Suppressor macrophage treated with lipopolysaccharide for 1 hour (primary cell): Measurements from ENCODE around the gene ACSM4.
"Not testable (repeated sequence)": the region's sequence is repeated elsewhere in the genome, so short reads cannot be mapped to it uniquely, and the experiment has no call there.

ENCODE experiments used
- DNase-seq, 3 donors: peaks; one replicate each; pipeline ENCODE4 v3.0.0-alpha.2; 2020 to 2022

ACSM4 gene, protein sequence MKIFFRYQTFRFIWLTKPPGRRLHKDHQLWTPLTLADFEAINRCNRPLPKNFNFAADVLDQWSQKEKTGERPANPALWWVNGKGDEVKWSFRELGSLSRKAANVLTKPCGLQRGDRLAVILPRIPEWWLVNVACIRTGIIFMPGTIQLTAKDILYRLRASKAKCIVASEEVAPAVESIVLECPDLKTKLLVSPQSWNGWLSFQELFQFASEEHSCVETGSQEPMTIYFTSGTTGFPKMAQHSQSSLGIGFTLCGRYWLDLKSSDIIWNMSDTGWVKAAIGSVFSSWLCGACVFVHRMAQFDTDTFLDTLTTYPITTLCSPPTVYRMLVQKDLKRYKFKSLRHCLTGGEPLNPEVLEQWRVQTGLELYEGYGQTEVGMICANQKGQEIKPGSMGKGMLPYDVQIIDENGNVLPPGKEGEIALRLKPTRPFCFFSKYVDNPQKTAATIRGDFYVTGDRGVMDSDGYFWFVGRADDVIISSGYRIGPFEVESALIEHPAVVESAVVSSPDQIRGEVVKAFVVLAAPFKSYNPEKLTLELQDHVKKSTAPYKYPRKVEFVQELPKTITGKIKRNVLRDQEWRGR

DNA sequence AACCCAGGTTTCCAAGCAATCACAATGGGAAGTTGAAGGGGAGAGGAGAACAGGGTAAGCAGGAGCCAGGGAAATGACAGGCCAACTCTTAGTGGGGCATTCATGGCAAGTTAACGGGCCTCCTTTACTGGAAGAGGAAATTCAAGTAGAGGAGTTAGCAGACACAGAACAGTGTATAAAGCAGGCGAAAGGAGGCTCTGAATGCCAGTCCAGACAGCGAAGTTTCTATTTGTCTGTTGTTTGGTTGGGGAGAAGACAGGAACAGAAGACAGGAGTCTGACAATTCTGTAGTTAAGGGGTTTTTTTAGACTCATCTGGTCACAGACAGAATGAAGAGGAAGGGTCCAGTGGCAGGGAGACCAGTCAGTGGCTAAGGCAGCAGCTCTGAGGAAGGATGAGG is at the start of gene ACSM4:
ACSM4 (plus strand) TSS at position 301 of the 400 bp plus-strand sequence. CDS start 260 bp downstream, outside the sequence.
- DNase-seq, result no peak

DNA sequence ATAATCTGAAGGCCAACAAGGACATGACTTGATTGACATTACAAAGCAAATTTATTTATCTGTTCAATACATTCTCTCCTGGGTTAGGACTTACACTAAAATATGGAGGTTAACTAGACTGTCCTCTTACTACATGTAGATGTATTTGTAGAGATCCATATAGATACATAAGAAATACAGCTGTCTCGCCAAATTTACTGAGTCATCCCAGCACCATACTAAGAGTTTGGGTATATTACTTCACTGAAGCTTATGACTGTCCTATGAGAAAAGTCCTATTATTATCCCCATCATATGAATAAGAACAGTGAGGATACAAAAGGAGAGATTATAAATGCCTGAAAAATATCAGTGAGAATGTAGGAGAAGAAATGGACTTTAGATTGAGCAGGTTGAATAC is 44.8 kb upstream of the ACSM4 start:
- DNase-seq, result no peak

DNA sequence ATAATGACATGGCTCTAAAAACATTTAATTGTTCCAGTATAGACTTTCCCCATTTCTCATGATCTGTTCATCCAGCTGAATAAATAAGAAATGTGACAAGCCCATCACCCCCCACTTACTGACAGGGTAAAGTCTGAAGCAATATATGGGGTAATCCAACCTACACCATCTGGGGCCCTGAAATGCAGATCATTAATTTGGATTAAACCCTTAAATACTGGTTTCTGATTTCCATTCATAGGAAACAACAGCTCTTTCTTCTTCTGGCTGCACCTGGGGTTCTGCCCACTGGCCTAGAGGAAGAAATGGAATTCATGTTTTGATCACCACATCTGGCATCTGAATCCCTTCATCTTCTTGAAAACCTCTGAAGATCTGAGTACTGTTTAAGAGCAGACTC is 39.3 kb upstream of the ACSM4 start:
- no peak for DNase-seq

DNA sequence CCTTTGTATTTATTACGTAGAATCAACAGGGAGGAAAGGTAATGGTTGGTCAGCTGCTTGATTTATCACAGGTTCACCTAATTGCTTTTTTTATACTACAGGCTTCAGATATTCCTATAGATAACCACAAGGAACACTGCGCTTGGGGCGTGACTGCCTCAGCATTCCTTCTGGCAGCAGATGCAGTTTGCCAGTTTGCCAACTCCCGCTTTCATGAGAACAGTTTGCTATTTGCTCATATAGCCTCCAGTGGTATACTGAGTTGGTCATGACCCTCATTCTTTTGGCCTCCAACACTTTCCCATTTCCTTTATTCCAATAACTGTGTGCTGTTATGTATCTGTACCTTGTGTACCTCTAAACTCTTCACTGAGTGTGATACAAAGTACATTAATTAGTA is 38.6 kb upstream of the ACSM4 start:
- no peak for DNase-seq

DNA sequence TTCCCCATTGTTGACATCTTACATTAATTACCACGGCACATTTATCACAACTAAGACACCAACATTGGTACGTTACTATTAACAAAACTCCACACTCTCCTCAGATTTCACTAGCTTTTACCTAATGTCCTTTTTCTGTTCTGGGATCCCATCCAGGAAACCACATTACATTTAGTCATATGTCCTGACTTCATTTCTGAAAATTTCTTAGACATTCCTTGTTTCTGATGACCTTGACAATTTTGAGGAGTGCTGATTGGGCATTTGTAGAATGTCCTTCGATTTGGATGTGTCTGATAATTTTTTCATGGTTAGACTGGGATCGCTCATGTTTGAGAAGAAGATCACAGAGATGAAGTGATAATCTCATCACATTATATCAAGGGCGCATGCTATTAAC is 34.6 kb upstream of the ACSM4 start:
- DNase-seq, result no peak

DNA sequence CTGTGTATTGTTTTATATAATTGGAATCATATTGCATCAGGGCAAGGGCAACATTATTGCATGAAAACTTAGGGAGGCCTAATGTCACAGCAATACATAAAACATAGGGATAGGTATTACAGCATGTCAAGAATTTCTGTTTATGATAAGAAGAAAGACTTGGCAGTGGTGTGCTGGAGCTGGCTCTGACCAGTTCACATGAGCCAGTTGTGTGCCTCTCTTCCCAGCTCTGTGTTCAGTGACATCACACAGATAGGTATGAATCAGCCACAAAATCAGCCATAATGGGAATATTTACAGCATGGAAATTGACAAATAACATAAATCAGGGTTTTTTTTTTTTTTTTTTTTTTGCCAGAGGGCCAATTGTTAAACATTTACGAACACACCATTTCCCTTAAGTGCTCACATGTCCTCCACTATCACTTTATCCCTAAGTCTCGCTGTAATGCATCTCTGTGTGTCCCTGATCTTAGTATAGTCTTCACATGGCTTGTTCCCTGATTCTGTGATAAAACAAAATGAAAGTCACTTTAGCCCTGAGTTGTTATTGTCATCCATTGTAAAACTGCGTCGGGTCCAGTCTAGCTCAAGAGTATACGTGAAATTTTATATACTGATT is 31.9 kb upstream of the ACSM4 start:
- no peak for DNase-seq

DNA sequence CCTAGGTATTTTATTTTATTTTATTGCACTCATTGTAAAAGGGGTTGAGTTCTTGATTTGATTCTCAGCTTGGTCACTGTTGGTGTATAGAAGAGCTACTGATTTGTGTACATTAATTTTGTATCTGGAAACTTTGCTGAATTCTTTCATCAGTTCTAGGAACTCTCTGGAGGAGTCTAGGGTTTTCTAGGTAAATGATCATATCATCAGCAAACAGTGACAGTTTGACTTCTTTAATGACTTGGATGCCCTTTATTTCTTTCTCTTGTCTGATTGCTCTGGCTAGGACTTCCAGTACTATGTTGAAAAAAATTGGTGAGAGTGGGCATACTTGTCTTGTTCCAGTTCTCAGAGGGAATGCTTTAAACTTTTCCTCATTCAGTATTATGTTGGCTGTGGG is 28.4 kb upstream of the ACSM4 start:
- not testable (repeated sequence) for DNase-seq

DNA sequence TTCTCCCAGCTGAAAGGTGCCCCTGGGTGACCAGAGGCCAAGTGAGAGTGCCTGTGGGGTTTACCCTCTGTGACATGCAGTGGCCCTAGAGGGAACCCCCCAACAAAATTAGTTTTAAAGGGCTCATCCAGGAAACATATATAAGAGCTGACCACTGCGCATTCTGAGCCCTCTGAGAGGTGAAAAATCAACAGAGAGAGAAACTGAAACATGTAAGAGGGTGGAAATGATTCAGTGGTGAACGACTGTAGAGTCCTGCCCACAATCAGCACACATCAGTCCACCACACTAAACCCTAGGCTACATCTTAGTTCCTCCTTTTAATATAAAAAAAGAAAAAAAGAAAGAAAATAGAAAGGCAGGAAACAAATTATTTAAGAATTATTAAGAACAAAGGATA is 21.0 kb upstream of the ACSM4 start:
- DNase-seq, result no peak

DNA sequence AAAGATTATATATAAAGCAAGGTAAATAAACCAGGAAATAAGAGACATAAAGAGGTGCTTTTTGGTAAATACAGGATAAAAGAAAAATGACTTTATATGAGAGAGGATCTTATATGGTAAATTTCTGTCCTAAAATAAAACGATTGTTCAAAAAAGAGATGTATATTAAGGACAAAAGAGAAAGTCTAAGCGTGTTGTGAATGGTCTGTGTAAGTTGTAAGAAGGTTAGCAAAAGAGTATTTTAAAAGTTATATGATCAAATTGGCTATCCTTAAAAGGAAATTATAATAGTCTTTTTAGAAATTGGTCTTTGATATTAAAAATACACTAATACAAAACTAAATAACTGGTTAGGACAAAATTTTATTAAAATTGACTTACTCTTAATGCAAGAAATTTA is 14.1 kb upstream of the ACSM4 start:
- no peak for DNase-seq

DNA sequence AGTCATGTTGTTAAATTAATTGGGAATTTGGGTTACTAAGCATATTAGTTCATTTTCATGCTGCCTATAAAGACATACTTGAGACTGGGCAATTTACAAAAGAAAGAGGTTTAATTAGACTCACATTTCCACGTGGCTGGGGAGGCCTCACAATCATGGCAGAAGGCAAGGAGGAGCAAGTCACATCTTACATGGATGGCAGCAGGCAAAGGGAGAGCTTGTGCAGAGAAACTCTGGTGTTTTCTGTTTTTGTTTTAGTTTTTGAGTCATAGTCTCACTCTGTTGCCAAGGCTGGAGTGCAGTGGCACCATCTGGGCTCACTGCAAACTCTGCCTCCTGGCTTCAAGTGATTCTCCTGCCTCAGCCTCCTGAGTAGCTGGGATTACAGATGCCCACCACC is 13.3 kb upstream of the ACSM4 start:
- not testable (repeated sequence) for DNase-seq

DNA sequence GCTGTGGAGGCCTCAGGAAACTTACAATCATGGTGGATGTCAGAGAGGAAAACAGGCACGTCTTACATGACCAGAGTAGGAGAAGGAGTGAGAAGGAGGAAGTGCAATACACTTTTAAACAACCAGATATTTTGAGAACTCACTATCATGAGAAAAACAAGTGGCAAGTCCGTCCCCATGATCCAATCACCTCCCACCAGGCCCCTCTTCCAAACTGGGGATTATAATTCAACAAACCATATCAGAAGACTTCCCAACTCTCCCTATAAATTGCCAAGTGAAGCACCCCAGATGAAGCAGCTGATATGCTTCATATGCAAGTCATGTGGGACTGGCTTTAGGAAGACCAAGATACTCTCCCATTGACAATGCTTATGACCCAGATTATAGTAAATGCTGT is 11.6 kb upstream of the ACSM4 start:
- DNase-seq, result no peak

DNA sequence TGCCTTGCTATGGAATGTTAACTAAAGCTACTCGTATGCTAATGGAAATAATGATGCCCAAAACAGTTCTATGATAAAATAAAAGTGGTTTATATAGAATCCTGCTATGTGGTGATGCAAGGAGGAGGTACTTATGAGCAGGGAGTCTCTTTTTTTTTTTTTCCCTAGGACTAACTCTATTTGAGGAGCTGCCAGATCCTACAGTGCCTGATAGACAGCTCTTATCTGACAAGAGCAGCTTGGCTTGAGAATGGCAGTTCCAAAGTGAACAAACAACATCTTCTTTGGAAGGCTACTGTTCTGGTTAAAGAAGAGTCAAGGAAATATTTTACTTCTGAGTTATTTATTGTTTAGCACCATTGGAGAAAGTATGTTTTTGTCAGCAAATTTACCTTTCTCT is 10.2 kb upstream of the ACSM4 start:
- no peak for DNase-seq

DNA sequence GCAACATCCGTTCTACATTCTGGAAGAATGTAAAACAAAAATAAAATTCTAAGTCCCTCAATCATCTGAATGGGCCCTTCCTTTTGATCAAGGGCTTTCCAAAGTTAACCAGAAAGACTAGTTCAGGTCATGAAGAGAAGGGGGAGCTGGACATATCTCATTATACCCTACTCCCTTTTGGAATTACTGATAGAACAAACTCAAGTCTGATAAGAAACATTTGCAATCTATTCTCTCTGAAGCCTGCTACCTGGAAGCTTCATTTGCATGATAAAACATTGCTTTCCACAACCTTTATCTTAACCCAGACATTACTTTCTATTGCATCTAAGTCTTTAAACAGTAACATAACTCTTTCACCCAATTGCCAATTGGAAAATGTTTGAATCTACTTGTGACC is 8.3 kb upstream of the ACSM4 start:
- DNase-seq, result no peak

DNA sequence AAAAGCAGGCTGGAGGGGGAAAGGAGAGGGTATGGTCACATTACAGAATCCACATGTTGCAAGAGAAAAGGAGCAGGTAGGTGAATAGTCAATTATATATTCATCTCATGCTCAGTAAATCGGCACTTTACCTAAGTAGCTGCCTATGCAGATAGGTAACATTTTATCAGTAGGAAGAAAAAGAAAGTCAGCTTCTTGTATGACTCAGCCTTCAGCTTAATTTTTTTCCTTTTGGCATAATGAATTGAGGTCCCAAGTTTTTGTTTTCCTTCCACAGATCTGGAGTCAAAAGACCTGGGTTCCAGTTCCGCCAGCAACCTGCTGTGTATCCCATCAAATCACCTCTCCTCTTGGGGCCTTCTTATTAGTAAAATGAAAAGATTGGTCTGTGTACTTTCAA is 6.0 kb upstream of the ACSM4 start:
- no peak for DNase-seq

DNA sequence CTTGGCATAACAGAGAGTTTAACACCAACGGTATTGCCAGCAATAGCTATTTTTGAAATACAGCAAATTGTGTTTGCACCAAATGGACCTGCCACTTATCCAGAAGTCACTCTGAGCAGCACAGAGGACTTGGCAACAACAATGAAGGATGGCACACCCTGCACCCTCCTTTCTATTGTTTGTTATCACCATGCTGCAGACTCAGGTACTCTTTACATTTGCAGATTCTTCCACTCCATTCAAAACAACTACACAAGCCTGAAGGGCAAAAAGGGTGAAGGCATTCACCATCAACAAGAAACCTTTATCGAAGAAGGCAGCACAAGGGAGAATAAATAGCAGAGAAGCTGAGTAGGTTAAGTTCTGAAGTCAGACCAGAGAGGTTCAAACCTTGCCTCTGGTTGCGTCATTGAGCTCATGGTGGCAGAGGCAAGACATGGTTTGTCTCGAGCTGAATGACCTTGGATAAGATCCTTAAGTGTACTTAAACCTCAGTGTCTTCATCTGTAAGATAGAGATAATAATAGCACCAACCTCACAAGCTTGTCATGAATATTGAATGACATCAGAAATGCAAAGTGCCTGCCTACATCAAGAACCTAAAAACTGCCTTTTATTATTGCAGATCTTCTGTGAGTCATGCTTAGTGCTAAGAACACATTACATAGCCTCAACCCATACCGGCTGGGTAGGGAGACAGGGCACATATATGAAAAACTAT is 1.4 kb upstream of the ACSM4 start:
- peak in 2 of 3 donors; percentile 7 to 20 for DNase-seq

DNA sequence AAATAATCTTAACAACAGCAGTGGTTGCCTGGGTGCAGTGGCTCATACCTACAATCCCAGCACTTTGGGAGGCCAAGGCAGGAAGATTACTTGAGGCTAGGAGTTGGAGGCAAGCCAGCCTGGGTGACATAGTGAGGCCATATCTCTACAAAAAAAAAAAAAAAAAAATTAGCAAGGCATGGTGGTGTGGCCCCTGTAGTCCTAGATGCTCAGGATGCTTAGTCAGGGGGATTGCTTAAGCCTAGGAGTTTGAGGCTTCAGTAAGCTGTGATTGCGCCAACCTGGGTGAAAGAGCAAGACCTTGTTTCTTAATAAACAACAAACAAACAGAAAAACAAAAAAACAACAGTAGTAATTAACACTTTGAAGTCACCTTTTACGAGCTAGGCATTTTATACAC is 642 bp upstream of the ACSM4 start:
- peak in 1 of 3 donors; percentile 15 for DNase-seq

DNA sequence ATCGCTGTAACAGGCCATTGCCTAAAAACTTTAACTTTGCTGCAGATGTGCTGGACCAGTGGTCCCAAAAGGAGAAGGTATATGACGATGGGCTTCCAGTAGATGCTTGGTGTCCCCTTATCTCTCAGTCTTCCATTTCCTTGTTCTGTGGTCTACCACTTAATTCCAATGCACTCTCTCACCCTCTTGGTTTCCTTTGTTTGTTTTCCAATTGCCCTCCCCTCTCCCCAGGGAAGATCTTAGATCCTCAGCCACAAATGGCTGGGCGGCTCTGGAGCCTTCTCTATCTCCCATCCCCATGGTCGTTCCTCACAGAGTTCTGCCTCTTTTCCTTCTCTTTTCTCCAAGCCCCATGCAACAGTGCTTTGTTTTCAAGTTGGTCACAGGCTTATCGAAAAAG is 584 bp downstream of the ACSM4 start:
- DNase-seq, result no peak

DNA sequence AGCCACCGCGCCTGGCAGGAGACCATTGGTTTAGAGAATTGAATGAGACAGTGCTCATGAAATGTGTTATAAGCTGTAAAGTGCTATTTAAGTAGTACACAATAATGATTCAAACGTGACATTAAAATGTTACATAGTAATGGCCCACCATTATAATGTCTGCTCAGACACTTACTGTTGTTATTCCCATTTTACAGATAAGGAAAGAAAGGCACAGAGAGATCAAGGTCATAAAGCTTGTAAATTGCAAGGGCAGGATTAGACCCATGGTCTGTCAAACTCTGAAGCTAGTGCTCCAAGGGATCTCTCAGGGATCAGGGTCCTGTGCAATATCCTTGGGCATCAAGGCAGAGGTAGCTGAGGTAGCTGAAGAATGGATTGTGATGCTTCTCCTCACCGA is 6.2 kb downstream of the ACSM4 start:
- no peak for DNase-seq

DNA sequence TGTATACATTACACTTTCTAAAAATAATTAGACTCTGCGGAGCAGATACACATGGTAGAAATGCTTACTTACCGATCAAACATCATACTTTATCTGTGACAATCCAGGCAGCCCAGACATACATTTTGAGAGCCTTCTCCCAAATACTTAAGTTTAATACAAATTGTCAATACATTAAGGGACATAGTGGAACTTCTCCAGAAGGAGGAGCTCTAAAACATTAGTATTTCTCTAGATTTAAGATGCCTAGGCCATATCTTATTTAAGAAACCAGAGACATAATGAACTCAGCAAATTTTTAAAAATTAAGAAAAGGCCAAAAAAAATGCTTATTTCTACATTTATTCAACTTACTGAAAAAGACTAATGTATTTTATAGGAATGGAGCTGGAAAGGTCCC is 16.1 kb downstream of the ACSM4 start:
- DNase-seq, result peak in 1 of 3 donors; percentile 14

DNA sequence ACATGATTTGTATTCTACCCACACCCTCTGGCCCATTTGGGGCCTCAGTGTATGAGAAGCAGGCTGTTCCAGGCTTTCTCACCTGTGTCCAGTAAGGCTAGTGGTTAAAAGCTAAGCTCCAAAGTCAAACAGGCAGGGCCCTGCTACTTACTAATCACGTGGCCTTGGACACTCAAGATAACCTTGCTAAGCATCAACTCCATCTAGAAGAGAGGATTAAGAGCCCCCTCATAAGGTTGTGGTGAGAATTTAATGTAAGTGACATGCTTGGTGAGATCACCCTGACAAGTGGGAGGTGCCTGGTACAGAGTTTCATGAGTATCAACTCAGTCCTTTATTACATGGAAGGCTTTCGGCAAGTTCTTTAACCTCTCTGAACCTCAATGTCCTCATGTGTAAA is 17.8 kb downstream of the ACSM4 start:
- DNase-seq, result no peak

DNA sequence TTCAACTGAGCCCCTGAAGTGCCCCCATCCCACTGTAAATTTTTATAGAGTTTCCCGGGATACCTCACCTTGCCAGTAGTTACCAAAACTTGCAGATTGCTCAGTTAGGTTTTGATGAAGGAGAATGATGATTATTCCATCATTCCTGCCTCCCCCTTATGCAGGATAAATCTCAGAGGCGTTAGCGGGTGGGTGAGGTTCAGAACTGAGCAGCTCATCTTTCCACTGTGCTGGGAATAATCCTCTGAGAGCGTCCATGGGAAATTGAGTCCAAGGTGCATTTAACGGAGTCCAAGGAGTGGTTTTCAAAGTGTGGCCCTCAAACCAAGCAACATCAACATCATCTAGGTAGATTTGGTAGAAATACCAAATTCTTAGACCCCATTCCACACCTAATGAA is 18.7 kb downstream of the ACSM4 start:
- no peak for DNase-seq

DNA sequence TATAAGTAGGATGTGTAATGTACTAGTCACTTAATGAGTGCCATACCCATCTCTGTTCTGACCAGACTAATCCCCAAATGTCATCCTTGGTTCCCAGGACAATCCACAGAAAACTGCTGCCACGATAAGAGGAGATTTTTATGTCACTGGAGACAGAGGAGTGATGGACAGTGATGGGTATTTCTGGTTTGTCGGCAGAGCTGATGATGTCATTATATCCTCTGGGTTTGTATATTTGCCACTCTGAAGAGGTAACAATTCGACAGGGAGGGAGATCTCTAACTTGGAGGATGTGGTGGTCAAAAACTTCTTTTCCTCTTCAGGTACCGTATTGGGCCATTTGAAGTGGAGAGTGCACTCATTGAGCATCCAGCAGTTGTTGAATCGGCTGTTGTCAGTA is 20.3 kb downstream of the ACSM4 start:
- no peak for DNase-seq

DNA sequence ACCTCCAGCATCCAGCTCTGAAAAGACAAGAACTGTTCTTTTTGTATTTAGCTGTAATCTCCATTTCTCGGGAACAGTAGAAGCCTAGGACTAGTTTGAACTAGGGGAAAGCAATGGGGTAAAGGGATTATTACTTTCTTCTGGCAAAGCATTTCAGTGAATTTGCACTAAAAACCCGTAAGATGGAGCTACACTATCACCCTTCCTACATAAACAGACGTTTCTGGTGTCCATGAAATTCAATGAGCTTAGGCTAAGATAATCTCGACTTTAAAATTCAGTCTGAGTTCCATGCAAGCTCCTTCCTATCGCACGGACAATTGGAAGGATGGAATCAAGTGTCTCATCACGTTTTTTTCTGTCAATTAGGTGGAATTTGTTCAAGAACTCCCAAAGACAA is 24.0 kb downstream of the ACSM4 start:
- DNase-seq, result no peak

DNA sequence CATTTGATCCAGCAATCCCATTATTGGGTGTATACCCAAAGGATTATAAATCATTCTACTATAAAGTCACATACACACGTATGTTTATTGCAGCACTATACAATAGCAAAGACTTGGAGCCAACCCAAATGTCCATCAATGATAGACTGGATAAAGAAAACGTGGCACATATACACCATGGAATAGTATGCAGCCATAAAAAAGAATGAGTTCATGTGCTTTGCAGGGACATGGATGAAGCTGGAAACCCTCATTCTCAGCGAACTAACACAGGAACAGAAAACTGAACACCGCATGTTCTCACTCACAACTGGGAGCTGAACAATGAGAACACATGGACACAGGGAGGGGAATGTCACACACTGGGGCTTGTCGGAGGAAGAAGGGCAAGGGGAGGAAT is 33.9 kb downstream of the ACSM4 start:
- not testable (repeated sequence) for DNase-seq
